GM18505 (cell line): ENCODE results near the gene ARHGAP18.

Experiments
- ATAC-seq: cut with Tn5 transposase; IDR thresholded peaks from one replicate; pipeline ENCODE4 v1.9.1; 2021; ENCODE audit not compliant: unreplicated experiment
- POLR2A ChIP-seq: IDR thresholded peaks from 4 replicates; pipeline ENCODE4 v1.6.1; 2011; ENCODE audit warnings: borderline replicate concordance; ENCODE audit not compliant: insufficient read depth, insufficient read length; ENCODE audit errors: extremely low read depth

The ARHGAP18 gene

DNA sequence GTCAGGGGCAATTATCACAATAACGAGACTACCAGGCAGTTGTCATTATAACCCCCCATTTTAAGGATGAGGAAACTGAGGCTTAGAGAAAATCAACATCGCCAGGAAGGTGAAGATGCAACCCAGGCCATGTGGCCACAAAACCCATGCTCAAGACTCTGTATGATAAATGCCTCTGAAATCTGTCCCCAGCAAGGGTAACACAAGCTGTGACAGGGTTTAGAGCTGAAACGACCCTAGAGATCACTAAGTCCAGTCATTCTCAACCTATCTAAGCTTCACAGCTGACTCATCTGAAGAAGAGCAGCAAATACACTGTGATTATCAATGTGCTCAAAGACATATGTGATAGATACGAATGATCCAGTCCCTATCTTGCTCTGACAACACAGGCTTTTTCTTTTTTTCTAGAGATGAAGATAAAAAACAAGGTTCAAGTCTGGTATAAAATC lies 47.0 kb downstream of the ARHGAP18 start:
- no peak for TF ChIP-seq POLR2A
- ATAC-seq, result peak; percentile 62

DNA sequence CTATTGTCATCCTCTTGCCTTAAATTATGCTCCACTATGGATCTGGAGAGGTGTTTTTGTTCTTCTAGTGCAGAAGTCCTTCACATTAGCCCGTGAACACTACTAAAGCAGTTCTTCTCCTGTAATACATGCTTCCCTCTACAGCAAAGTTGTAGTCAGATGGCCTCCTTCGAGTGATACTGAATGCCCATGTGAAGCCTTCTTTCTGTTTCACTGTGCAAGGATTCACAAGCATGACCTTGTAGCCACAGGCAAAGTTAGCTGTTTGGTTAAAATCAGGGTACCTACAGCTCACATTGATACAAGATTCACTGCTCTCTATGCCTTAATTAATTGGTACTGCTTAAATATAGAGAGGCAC lies 47.6 kb downstream of the ARHGAP18 start:
- no peak for TF ChIP-seq POLR2A
- ATAC-seq, result peak; percentile 72

DNA sequence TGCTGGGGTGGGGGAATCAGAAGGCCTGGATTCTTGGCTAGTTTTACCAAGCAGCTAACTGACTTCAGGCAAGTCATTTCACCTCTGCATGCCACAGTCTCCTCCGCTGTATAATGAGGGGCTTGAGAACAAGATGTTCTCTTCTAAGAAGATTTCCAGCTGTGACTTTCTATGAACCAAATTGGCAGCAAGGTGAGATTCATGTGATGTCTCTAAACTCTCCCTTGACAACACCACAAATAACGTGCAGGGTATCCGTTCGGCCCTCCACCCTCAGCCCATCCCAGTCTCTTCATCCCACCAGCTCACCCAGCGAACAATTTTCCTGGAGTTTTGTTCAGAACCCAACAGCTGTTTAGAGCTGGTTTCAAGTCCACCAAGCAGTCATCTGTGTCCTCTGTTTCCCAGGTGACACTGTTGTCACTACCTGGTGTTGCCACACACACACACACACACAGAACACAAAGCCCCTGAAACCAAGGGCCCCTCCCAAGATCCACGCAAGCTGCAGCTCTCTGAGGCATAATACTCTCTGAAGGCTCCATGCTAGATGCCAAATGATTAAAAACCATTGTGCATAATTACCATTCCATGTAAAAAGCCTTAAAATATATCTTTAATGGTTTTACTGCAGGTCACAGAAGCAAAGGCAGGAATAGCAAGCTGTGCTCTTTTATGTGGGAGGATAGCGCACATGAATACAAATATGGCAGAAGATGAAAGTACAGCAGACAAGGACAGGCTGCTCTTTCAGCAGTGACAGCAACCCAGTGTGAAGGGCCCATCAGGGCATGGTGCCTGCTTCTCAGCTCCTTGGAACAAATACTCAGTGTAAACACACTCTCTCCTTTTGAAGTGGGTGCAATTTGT lies 48.2 kb downstream of the ARHGAP18 start:
- ATAC-seq, result peak; percentile 6
- TF ChIP-seq POLR2A, result no peak

DNA sequence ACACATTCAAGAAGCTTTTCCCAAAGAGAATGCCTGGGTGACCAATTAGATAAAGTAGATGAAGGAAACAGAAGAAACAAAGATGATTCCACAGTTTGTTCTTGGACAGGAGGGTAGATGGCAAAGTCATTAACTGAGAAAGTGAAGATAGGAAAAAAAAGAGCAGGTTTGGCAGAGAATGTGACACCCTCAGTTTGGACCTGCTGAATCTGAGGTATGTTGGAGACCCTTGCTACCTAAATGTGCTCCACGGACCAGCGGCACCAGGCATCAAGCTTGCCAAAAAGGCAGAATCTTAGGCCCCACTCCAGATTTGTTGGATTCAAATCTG lies 49.7 kb downstream of the ARHGAP18 start:
- TF ChIP-seq POLR2A, result no peak
- no peak for ATAC-seq

DNA sequence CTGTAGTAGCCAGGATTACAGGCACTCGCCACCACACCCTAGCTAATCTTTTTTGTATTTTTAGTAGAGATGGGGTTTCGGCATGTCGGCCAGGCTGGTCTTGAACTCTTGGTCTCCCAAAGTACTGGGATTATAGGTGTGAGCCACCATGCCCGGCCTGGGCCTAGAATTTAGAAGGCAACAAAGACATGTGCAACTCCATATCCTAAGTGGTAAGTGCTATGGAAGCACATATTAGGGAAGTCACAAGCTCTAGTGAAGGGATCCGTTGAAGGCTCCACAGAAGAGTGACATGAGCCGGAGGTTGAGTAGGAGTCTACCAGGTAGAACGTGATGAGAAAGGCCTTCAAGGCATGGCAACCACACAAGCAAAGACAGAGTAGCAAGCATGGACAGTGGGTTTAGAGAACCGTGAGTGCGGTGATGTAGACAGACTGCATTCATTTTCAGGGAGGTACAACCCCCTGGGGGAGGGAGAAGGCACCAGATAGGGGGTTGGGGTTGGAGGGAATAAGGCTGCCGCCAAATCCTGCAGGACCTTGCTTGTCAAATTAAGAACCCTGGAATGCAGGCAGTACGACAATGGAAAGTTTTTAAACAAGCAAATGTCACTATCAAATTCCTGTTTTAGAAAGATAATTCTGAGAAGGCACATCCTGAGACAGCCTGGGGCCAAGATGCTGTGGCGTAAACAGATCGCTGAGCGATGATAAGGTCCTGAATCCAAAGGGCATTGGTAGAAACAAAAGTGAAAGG lies 50.2 kb downstream of the ARHGAP18 start:
- TF ChIP-seq POLR2A, result no peak
- no peak for ATAC-seq

DNA sequence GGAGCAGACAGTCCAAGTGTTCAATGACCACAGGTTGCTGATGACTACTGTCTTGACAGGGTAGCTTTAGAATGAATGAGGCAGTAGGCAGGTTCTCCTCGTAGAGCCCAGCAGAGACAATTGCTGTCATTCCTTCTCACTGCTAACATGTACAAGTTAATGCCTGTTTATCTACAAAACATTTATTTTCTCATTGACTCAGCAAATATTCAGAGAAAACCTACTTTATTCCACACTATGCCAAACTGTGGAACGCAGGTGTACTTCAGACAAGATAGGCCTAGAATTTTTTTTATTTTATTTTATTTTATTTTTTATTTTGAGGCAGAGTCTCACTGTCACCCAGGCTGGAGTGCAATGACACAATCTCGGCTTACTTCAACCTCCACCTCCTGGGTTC lies 50.8 kb downstream of the ARHGAP18 start:
- TF ChIP-seq POLR2A, result no peak
- ATAC-seq, result no peak

DNA sequence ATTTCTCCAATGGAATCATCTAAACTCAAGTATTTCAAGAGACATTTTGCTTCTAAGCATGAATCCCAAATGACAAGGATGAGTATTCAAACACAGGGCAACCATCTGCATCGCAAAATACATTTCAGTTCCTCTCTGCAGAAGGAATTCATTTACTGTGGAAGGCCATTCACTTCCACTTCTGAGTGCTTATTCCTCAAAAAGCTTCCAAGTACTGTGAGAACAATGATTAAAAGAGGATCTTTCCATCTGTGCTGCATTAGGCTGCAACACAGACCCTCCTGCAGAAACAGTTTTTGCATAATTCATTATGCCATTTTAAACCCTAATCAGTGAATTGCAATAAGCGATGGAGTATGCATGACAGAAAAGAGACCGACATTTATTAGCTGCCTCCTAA lies 52.5 kb downstream of the ARHGAP18 start:
- TF ChIP-seq POLR2A, result no peak
- ATAC-seq, result no peak

DNA sequence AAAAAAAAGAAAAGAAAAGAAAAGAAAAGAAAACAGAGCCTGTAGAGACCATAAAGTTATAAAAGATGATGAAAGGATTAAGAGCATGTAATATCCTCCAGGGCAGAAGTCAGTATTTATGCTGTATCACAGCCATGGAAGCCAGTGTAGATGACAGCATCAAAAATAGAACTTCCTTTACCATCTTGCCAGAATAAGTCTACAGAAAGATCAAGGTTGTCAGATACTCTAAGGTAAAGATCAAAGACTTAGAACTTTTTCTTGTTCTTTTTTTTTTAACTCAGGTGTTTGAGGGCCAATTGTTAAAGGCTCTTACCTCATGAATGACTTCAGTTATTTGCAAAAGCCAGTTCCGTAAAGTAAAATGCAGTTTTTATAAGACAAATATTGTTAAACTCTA lies 54.6 kb downstream of the ARHGAP18 start:
- TF ChIP-seq POLR2A, result no peak
- no peak for ATAC-seq

DNA sequence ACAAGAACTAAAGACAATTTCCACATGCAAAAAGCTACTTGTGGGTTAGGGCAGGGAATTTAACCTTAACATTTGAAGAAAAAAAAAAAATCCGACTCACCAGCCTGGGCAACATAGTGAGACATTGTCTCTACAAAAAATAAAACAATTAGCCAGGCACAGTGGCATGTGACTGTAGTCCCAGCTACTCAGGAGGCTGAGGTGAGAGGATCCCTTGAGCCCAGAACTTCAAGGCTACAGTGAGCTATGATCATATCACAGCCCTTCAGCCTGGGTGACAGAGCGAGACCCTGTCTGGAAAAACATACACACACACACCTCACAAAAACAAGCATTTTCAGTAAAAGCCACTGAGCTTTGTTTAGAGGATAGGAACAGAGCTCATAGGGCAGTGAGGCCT lies 56.2 kb downstream of the ARHGAP18 start:
- ATAC-seq, result no peak
- no peak for TF ChIP-seq POLR2A

DNA sequence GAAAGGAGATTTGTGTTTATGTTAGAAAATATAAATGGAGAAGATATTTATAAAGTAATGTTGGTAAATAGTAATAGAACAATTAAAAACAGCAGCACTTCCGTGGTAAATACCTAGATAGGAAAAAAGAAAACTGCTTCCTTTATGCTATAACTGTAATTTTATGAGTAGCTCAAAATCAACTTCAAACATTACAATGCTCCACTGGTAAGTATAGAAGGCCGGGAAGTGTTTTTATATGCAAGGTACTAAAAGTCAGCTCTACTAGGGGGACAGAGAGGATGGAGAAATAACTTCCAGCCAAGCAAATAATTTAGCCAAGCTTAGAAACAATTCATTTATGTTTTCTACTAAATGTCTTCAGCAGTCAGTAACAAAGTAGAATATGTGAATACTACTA lies 56.7 kb downstream of the ARHGAP18 start:
- TF ChIP-seq POLR2A, result no peak

DNA sequence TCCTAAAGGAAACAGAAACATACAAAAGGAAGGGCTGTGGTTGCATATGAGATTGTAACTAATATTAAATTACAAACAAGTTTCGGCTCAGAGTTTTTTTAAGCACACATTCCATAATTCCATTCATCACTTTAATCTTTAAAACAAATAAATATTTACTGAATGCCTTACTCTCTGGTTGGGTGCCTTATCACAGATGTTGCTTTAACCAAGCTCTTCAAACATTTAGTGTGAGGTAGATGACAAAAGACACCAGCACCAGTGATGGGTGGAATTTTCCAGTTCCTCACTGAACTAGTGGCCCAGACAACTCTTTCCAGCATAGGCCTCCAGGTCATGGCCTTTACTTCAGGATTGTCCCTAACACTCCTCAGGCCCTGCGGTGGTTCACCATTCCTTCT lies 58.7 kb downstream of the ARHGAP18 start:
- TF ChIP-seq POLR2A, result no peak
- ATAC-seq, result no peak

More for the DNA sequence above, 56.7 kb downstream of the ARHGAP18 start:
- ATAC-seq, result no peak

DNA sequence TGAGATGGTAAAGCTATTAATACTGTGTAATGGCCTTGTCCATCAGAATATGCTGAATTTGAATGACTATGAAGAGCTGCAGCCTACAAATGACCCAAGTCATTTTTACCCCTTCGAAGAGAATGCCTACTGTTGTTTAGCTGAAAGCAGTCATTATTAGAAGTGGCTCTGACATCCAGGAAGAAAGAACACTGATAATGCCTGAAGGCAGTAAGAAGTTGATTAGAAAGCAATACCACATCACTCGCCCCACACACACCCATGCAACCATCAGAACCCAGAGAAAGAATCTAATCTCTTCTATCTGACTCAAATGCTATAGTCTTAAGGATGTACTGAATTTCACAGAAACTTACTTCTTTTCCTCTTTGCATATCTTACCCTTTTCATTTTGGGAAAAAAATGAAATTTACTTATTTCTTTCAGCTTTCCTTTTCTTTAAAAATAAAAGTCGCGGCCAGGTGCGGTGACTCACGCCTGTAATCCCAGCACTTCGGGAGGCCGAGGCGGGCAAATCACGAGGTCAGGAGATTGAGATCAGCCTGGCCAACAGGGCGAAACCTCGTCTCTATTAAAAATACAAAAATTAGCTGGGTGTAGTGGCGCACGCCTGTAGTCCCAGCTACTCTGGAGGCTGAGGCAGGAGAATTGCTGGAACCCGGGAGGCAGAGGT lies 61.0 kb downstream of the ARHGAP18 start:
- no peak for ATAC-seq
- no peak for TF ChIP-seq POLR2A

DNA sequence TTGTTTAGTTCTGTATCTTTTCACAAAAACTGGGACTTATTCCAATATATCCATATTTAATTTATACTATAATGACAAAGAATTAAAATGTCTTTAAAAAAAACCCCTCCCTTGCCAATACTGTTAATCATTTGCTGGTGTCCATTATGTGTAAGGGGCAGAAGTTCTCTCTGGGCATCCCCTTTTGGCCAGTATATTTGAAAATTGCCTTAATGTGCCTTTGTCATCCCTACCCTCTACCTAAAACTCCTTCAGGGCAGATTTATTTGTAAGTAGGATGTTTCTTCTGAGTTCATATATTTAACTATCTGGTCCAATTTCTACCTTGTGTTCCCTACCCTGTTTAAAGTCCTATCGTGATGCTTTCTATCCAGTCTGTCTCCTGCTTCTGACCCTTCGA lies 62.9 kb downstream of the ARHGAP18 start:
- TF ChIP-seq POLR2A, result no peak

More for the DNA sequence above, 62.9 kb downstream of the ARHGAP18 start:
- ATAC-seq, result peak; percentile 35
